Adrenal gland (tissue), 12 donors: ENCODE data around the gene SOS1. TPM values are rescaled to one million over a fixed set of nuclear protein-coding genes. Genes with fewer than 3 reads are reported as not detected.

ENCODE experiments used
- DNase-seq, 7 donors: peaks; one replicate each; pipeline ENCODE4 v3.0.0-alpha.2; 2019 to 2020
- H3K27ac ChIP-seq, 5 donors: fragments of 200-600 bp; sonication (generic) in 4 of 5; 1 replicate in 3 of 5; 2 replicates in 2 of 5; pipeline versions ENCODE4 v1.5.1 to v1.8.0; 2016 to 2020; ENCODE audit warnings: mild to moderate bottlenecking in 1 of 5
- H3K27me3 ChIP-seq: fragments of 200-600 bp; 2 replicates; pipeline ENCODE4 v1.8.0; 2021
- H3K36me3 ChIP-seq, 2 donors: fragments of 200-600 bp; replicated peaks in 1 of 2; 1 replicate in 1 of 2; 2 replicates in 1 of 2; pipeline versions ENCODE4 v1.5.1 to v1.8.0; 2018 to 2022
- H3K4me1 ChIP-seq, 2 donors: fragments of 200-600 bp; replicated peaks in 1 of 2; 1 replicate in 1 of 2; 2 replicates in 1 of 2; pipeline versions ENCODE4 v1.5.1 to v1.8.0; 2018 to 2021
- H3K4me3 ChIP-seq, 4 donors: fragments of 200-600 bp; sonication (generic) in 3 of 4; one replicate each; pipeline ENCODE4 v1.5.1; 2016 to 2018
- H3K9me3 ChIP-seq, 3 donors: fragments of 200-600 bp; sonication (generic) in 1 of 3; replicated peaks in 1 of 3; 1 replicate in 2 of 3; 2 replicates in 1 of 3; pipeline versions ENCODE4 v1.5.1 to v1.8.0; 2016 to 2021
- CTCF ChIP-seq, 6 experiments: fragments of 450-650 bp in 4 of 6; fragments of 200-600 bp in 2 of 6; sonication (generic) in 1 of 6; IDR thresholded peaks; 1 replicate in 5 of 6; 2 replicates in 1 of 6; pipeline versions ENCODE4 v1.5.1 to v1.8.0; 2016 to 2021; ENCODE audit warnings: antibody characterized with exemption in 6 of 6, mild to moderate bottlenecking in 2 of 6, moderate library complexity in 1 of 6
- POLR2A ChIP-seq, 2 donors: fragments of 450-650 bp; IDR thresholded peaks; one replicate each; pipeline ENCODE4 v1.6.1; 2017; ENCODE audit warnings: antibody characterized with exemption in 2 of 2, mild to moderate bottlenecking in 2 of 2, moderate library complexity in 1 of 2
- WGBS, 4 donors: extraction: QIAGEN DNeasy Blood & Tissue Kit in 2 of 4; methylation state at CpG; one replicate each; pipeline versions ENCODE4 v1.1.5 to v1.1.7; 2013 to 2017; 5-methylcytosine and 5-hydroxymethylcytosine counted together
- intact Hi-C, 2 donors: fragments of 100-400 bp; cut with DNase I; formaldehyde crosslinking; loops; one replicate each; pipeline versions ENCODE4 v1.14.1 to v1.15.0; 2022 to 2023
- polyA plus RNA-seq, 3 donors: library from polyadenylated mRNA; stranded (reverse); fragments of 200-250 nt in 2 of 3; fragments of 350-450 nt in 1 of 3; fragmentation: Illumina TruSeq in 1 of 3; extraction: RNeasy Lipid Tissue Mini Kit (QIAGEN cat#74804) in 1 of 3; gene quantifications; one replicate each; pipeline ENCODE4 v1.2.3, GENCODE V29; 2013 to 2014
- total RNA-seq, 9 donors: library from RNA; depleted of rRNA in 4 of 9; stranded (reverse); fragments of >200 nt in 4 of 9; fragments of 120-200 nt in 1 of 9; fragmentation: NEBNext Ultra II Directional in 1 of 9; extraction: Animal tissue kit (Norgen Biotek cat#: 25700) in 1 of 9; gene quantifications; one replicate each; pipeline versions ENCODE4 v1.1.0 to v1.2.4, GENCODE V29; 2013 to 2023
- donor health status: healthy with polysubstance abuse.
- donor health status: Bipolar disorder and iron deficiency.
- donor health status: DM: yes; HTN: yes; CAD: no.
- donor health status: DM: no; HTN: no; CAD: no.
- donor health status: DM: no; HTN: no; CAD: no.
- donor health status: DM: yes; HTN: yes; CAD: no.

SOS1 gene
- total and polyA plus RNA-seq, 12 donors: 6.4 to 42.0 (median 26.5) TPM

DNA sequence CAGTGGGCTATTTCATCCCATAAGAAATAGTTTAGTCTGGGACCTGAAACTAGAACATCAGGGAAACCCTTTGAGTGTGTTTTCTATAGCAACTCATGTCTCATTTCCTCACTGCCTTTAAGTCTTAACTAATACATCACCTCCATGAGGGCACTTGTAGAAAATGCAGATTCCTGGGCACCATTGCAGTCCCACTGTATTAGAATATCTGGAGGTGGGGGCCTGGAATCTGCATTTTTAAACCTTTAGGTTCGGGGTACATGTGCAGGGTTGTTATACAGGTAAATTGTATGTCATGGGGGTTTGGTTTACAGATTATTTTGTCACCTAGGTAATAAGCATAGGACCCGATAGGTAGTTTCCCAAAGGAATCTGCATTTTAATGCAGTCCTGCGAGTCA lies 143.8 kb downstream of the SOS1 start:
- H3K4me1 ChIP-seq: no peaks in the 10 kb centered on the region
- intact Hi-C loops: no loop called here
- no peaks in the 10 kb centered on the region for H3K36me3 ChIP-seq
- H3K27ac ChIP-seq: no peak overlapping the region
- WGBS, 4 donors: 93 to 98% (median 97%) methylated on average over 3 of the region's 3 CpGs
- H3K4me3 ChIP-seq: no peak overlapping the region
- TF ChIP-seq POLR2A (IDR thresholded peaks at IDR 0.05) (no peak), CTCF (IDR thresholded peaks at IDR 0.05) (no peak)
- H3K9me3 ChIP-seq: no peaks in the 10 kb centered on the region
- no peaks in the 10 kb centered on the region for H3K27me3 ChIP-seq
- no peak for DNase-seq

- no peak overlapping the region for H3K4me3 ChIP-seq
- no peak overlapping the region for H3K27ac ChIP-seq
- no peak for TF ChIP-seq POLR2A (IDR thresholded peaks at IDR 0.05)
- TF ChIP-seq CTCF (IDR thresholded peaks at IDR 0.05): no peak
- no peak for DNase-seq
- no peaks in the 10 kb centered on the region for H3K27me3 ChIP-seq
- no peaks in the 10 kb centered on the region for H3K9me3 ChIP-seq
- WGBS, 4 donors: 75 to 87% (median 84%) methylated on average over 6 of the region's 6 CpGs
- no peaks in the 10 kb centered on the region for H3K36me3 ChIP-seq
- intact Hi-C loops: no loop called here
- H3K4me1 ChIP-seq: no peaks in the 10 kb centered on the region
Measured at GRCh38 chr2:38975042-38975441, 145.8 kb downstream of the SOS1 start.

DNA sequence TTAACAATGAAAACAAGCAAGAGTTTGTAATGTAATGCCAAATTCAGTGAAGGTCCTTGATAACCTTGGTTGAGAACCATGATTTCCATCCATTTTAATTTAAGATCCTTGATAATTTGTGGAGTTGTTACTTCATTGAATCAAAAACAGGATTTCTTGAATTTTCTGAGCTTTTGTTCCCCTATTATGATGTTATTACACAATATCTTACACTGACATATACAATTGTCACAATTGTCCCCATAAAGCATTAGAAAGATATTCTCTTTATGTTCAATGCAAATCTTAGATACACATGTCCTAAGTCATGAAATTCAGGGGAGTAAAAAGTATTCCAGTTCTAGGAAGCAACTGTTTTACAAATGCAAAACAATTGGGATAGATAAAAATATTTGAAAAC lies 147.6 kb downstream of the SOS1 start:
- H3K9me3 ChIP-seq: no peaks in the 10 kb centered on the region
- no peak for TF ChIP-seq POLR2A (IDR thresholded peaks at IDR 0.05)
- no peak for TF ChIP-seq CTCF (IDR thresholded peaks at IDR 0.05)
- H3K27ac ChIP-seq: no peak overlapping the region
- H3K4me3 ChIP-seq: no peak overlapping the region
- no peak for DNase-seq
- no peaks in the 10 kb centered on the region for H3K4me1 ChIP-seq
- H3K36me3 ChIP-seq: no peaks in the 10 kb centered on the region
- intact Hi-C loops: no loop called here
- H3K27me3 ChIP-seq: no peaks in the 10 kb centered on the region

GRCh38 chr2:38971377-38971776 lies 149.5 kb downstream of the SOS1 start:
- Histone ChIP-seq H3K9me3 (no peaks in the 10 kb centered on the region), H3K4me1 (no peaks in the 10 kb centered on the region), H3K27me3 (no peaks in the 10 kb centered on the region), H3K36me3 (no peaks in the 10 kb centered on the region), H3K27ac (no peak overlapping the region), H3K4me3 (no peak overlapping the region)
- WGBS, 4 donors: 92 to 97% (median 94%) methylated on average over 4 of the region's 4 CpGs
- intact Hi-C loops: no loop called here
- DNase-seq: no peak
- no peak for TF ChIP-seq CTCF (IDR thresholded peaks at IDR 0.05)
- no peak for TF ChIP-seq POLR2A (IDR thresholded peaks at IDR 0.05)
